Endothelial cell (in vitro differentiated cells): Measurements from ENCODE around the gene RTBDN. TPM values are rescaled to one million over a fixed set of nuclear protein-coding genes. Genes with fewer than 3 reads are reported as not detected.

ENCODE experiments used
- DNase-seq: peaks from one replicate; pipeline ENCODE4 v3.0.0; 2021; ENCODE audit warnings: low spot score
- H3K27ac Mint-ChIP-seq: one replicate; pipeline ENCODE4 v1.8.0; 2021; ENCODE audit warnings: mixed read lengths, inconsistent platforms; ENCODE audit not compliant: unreplicated experiment
- H3K27me3 Mint-ChIP-seq: one replicate; pipeline ENCODE4 v1.8.0; 2021; ENCODE audit warnings: mild to moderate bottlenecking, moderate library complexity, mixed read lengths, inconsistent platforms; ENCODE audit not compliant: unreplicated experiment
- H3K36me3 Mint-ChIP-seq: one replicate; pipeline ENCODE4 v1.8.0; 2021; ENCODE audit warnings: mild to moderate bottlenecking, low read depth, mixed read lengths, inconsistent platforms; ENCODE audit not compliant: unreplicated experiment
- H3K4me1 Mint-ChIP-seq: one replicate; pipeline ENCODE4 v1.8.0; 2021; ENCODE audit warnings: mild to moderate bottlenecking, mixed read lengths, inconsistent platforms; ENCODE audit not compliant: unreplicated experiment
- H3K4me3 Mint-ChIP-seq: one replicate; pipeline ENCODE4 v1.8.0; 2021; ENCODE audit warnings: mild to moderate bottlenecking, mixed read lengths, inconsistent platforms; ENCODE audit not compliant: unreplicated experiment
- H3K9me3 Mint-ChIP-seq: one replicate; pipeline ENCODE4 v1.8.0; 2021; ENCODE audit warnings: mixed read lengths, inconsistent platforms; ENCODE audit not compliant: unreplicated experiment
- CTCF ChIP-seq: fragments of 200-600 bp; sonication (generic); IDR thresholded peaks from one replicate; pipeline ENCODE4 v1.5.0; 2021; ENCODE audit warnings: antibody characterized with exemption; ENCODE audit not compliant: unreplicated experiment
- total RNA-seq: library from RNA; stranded (reverse); fragmentation: NEBNext Ultra II Directional; extraction: Animal tissue kit (Norgen Biotek cat#: 25700); gene quantifications from one replicate; pipeline ENCODE4 v1.2.1, GENCODE V29; 2021; ENCODE audit not compliant: unreplicated experiment

RTBDN gene
- total RNA-seq, 1 donor from 2014 or later = not detected

DNA sequence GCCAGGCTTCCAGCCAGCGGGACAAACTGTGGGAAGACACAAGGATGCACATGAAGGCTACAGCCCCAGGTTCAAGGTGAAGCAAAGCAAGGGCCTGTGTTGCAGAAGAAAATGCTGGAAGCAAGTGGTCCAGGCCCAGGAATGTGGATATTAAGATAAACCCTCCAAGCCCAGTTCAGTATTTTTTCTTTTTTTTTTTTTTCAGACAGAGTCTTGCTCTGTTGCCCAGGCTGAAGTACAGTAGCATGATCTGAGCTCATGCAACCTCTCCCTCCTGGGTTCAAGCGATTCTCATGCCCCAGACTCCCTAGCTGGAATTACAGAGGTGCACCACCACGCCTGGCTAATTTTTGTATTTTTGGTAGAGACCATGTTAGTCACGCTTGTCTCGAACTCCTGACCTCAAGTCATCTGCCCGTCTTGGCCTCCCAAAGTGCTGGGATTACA lies 37.2 kb downstream of the RTBDN start:
- H3K4me3 Mint-ChIP-seq = no peak overlapping the region
- peaks cover 3% of the 10 kb centered on the region for H3K36me3 Mint-ChIP-seq
- no peak for DNase-seq
- H3K27me3 Mint-ChIP-seq = peaks cover 20% of the 10 kb centered on the region
- no peak overlapping the region for H3K27ac Mint-ChIP-seq
- H3K9me3 Mint-ChIP-seq = no peaks in the 10 kb centered on the region
- peaks cover 14% of the 10 kb centered on the region for H3K4me1 Mint-ChIP-seq
- no peak for TF ChIP-seq CTCF

DNA sequence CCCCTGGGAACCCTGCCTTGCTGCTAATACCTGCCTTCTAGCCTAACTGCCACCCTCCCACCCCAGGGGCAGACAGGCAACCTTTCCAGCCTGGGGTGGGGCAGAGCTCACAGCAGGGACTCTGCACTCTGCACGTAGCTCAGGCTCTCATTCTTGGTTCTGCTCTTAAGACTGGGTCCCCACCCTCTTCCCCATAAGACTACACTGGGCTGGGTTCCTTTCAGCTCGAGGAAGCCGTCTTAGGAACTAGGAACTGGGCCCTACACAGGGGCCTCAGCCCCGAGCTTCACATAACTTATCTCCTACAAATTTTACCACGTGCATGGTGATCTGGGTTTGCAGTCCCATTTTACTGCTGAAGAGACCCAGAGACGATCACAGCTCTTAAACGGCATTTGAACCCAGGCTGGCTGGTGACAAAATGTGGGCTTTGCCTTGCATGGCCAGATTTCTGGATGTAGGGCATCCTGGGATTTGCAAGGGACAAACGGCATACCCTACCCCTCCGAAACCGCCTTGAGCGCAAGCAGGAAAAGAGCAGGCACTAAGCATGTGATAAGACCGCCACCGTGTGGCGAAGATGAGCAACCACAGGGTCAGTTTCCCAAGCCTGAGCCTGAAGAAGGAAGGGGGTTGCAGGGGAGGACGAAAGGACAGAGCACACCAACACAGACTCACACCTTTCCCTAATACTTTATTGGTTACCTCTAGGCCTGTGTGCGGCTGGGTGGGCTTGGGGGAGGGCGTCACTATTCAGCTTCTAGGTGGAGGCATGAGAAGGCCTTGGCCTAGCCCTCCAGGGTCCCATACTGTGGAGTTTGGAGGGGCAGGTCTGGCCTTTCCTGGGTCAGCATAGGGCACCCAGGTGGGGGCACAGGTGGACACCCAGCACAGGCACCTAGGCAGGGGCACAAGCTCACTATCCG lies 38.0 kb downstream of the RTBDN start:
- Mint-ChIP-seq H3K27me3 (peaks cover 18% of the 10 kb centered on the region), H3K4me1 (peaks cover 13% of the 10 kb centered on the region), H3K27ac (no peak overlapping the region), H3K4me3 (no peak overlapping the region), H3K36me3 (peaks cover 3% of the 10 kb centered on the region), H3K9me3 (no peaks in the 10 kb centered on the region)
- peak; percentile 77 for DNase-seq
- TF ChIP-seq CTCF = peak; percentile 91

DNA sequence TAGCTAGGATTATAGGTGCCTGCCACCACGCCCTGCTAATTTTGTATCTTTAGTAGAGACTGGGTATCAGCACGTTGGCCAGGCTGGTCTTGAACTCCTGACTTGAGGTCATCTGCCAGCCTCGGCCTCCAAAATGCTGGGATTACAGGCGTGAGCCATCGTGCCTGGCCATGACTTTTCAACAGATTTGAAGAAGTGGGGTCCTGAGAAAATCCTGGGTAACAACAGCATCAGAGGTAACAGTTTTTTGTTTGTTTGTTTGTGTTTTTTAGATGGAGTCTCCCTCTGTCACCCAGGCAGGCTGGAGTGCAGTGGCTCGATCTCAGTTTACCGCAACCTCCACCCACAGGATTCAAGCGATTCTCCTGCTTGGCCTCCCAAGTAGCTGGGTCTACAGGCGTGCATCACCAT lies 39.4 kb downstream of the RTBDN start:
- DNase-seq = no peak
- H3K36me3 Mint-ChIP-seq = no peaks in the 10 kb centered on the region
- no peaks in the 10 kb centered on the region for H3K9me3 Mint-ChIP-seq
- peaks cover 27% of the 10 kb centered on the region for H3K27me3 Mint-ChIP-seq
- H3K4me3 Mint-ChIP-seq = peak overlapping the region; percentile 83
- no peak overlapping the region for H3K27ac Mint-ChIP-seq
- peaks cover 15% of the 10 kb centered on the region for H3K4me1 Mint-ChIP-seq
- no peak for TF ChIP-seq CTCF

DNA sequence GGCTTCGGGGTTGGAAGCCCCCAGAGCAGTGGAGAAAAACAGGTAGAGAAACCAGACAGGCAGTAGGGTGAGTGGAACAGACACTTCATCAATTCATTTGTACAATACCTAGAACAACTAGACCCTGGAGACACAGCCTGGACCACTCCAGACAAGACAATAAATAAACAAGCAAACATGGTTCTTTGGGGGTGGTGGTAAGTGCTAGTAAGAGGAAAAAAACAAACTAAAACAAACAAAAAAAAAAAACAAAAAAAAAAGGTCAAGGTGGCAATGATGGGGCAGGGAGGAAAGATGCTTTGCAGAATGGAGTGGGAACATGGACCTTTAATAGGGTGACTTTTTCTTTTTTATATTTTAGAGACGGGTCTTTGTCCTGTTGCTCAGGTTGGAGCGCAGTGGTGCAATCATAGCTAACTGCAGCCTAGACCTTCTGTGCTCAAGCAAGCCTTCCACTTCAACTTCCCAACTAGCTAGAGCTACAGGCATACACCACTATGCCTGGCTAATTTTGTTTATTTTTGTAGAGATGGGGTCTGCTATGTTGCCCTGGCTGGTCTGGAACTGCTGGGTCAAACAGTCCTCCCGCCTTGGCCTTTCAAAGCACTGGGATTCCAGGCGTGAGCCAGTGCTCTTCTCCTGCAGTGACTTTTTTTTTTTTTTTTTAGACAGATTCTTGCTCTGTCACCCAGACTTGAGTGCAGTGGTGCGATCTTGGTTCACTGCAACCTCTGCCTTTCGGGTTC lies 40.0 kb downstream of the RTBDN start:
- H3K27me3 Mint-ChIP-seq = peaks cover 25% of the 10 kb centered on the region
- H3K4me3 Mint-ChIP-seq = peak overlapping the region; percentile 83
- no peaks in the 10 kb centered on the region for H3K9me3 Mint-ChIP-seq
- H3K4me1 Mint-ChIP-seq = peaks cover 15% of the 10 kb centered on the region
- no peak for DNase-seq
- no peak for TF ChIP-seq CTCF
- no peaks in the 10 kb centered on the region for H3K36me3 Mint-ChIP-seq
- peak overlapping the region; percentile 58 for H3K27ac Mint-ChIP-seq
